Stimulated activated naive CD8-positive, alpha-beta T cell treated with anti-CD3 and anti-CD28 coated beads, Interleukin-15, Interleukin-2, amounts not matched to agents 100 ng/mL and 50 ng/mL, for 24 hours (primary cell): ENCODE measurements around the gene MARCHF2.
"Not testable (repeated sequence)": the region's sequence is repeated elsewhere in the genome, so short reads cannot be mapped to it uniquely, and the experiment has no call there.

Experiments used
- H3K27ac Mint-ChIP-seq: one replicate; pipeline ENCODE4 v1.8.0; 2021; ENCODE audit warnings: mild to moderate bottlenecking, mixed read lengths
- H3K27me3 Mint-ChIP-seq: one replicate; pipeline ENCODE4 v1.8.0; 2021; ENCODE audit warnings: mixed read lengths
- H3K36me3 Mint-ChIP-seq: one replicate; pipeline ENCODE4 v1.8.0; 2021; ENCODE audit warnings: low read depth, mixed read lengths
- H3K4me1 Mint-ChIP-seq: one replicate; pipeline ENCODE4 v1.8.0; 2021; ENCODE audit warnings: low read depth, mixed read lengths
- H3K4me3 Mint-ChIP-seq: one replicate; pipeline ENCODE4 v1.8.0; 2021; ENCODE audit warnings: mild to moderate bottlenecking, mixed read lengths
- H3K9me3 Mint-ChIP-seq: one replicate; pipeline ENCODE4 v1.8.0; 2021; ENCODE audit warnings: mixed read lengths

Gene MARCHF2

GRCh38 chr19:8423817-8424223, 10.7 kb downstream of the MARCHF2 start:
- H3K9me3 Mint-ChIP-seq: no peaks in the 10 kb centered on the region
- H3K27ac Mint-ChIP-seq: no peak overlapping the region
- H3K36me3 Mint-ChIP-seq: peaks cover 6% of the 10 kb centered on the region
- H3K4me1 Mint-ChIP-seq: no peaks in the 10 kb centered on the region
- no peaks in the 10 kb centered on the region for H3K27me3 Mint-ChIP-seq
- no peak overlapping the region for H3K4me3 Mint-ChIP-seq

- H3K4me3 Mint-ChIP-seq, H3K27ac Mint-ChIP-seq, H3K27me3 Mint-ChIP-seq, H3K4me1 Mint-ChIP-seq, H3K9me3 Mint-ChIP-seq, H3K36me3 Mint-ChIP-seq: not testable (repeated sequence)
Observed at GRCh38 chr19:8425331-8425730, 12.2 kb downstream of the MARCHF2 start.

- Mint-ChIP-seq H3K36me3 (peaks cover 6% of the 10 kb centered on the region), H3K27ac (no peak overlapping the region), H3K27me3 (no peaks in the 10 kb centered on the region), H3K9me3 (no peaks in the 10 kb centered on the region), H3K4me3 (no peak overlapping the region), H3K4me1 (no peaks in the 10 kb centered on the region)
Observed at GRCh38 chr19:8426283-8426682, 13.2 kb downstream of the MARCHF2 start.

GRCh38 chr19:8429044-8429443, 15.9 kb downstream of the MARCHF2 start:
- no peaks in the 10 kb centered on the region for H3K27me3 Mint-ChIP-seq
- no peak overlapping the region for H3K27ac Mint-ChIP-seq
- no peak overlapping the region for H3K4me3 Mint-ChIP-seq
- no peaks in the 10 kb centered on the region for H3K9me3 Mint-ChIP-seq
- no peaks in the 10 kb centered on the region for H3K4me1 Mint-ChIP-seq
- H3K36me3 Mint-ChIP-seq: no peaks in the 10 kb centered on the region

GRCh38 chr19:8429826-8430225, 16.7 kb downstream of the MARCHF2 start:
- no peaks in the 10 kb centered on the region for H3K4me1 Mint-ChIP-seq
- H3K27ac Mint-ChIP-seq: no peak overlapping the region
- no peaks in the 10 kb centered on the region for H3K9me3 Mint-ChIP-seq
- H3K27me3 Mint-ChIP-seq: no peaks in the 10 kb centered on the region
- no peak overlapping the region for H3K4me3 Mint-ChIP-seq
- no peaks in the 10 kb centered on the region for H3K36me3 Mint-ChIP-seq

- H3K27me3 Mint-ChIP-seq: no peaks in the 10 kb centered on the region
- no peak overlapping the region for H3K27ac Mint-ChIP-seq
- H3K4me3 Mint-ChIP-seq: no peak overlapping the region
- H3K36me3 Mint-ChIP-seq: no peaks in the 10 kb centered on the region
- no peaks in the 10 kb centered on the region for H3K9me3 Mint-ChIP-seq
- no peaks in the 10 kb centered on the region for H3K4me1 Mint-ChIP-seq
Observed at GRCh38 chr19:8430650-8431049, 17.5 kb downstream of the MARCHF2 start.

- no peaks in the 10 kb centered on the region for H3K9me3 Mint-ChIP-seq
- no peak overlapping the region for H3K4me3 Mint-ChIP-seq
- peaks cover 5% of the 10 kb centered on the region for H3K4me1 Mint-ChIP-seq
- no peak overlapping the region for H3K27ac Mint-ChIP-seq
- no peaks in the 10 kb centered on the region for H3K27me3 Mint-ChIP-seq
- no peaks in the 10 kb centered on the region for H3K36me3 Mint-ChIP-seq
Observed at GRCh38 chr19:8438236-8438635, 25.1 kb downstream of the MARCHF2 start.

- Mint-ChIP-seq H3K36me3 (peaks cover 18% of the 10 kb centered on the region), H3K4me1 (peaks cover 26% of the 10 kb centered on the region), H3K4me3 (no peak overlapping the region), H3K27ac (no peak overlapping the region), H3K27me3 (no peaks in the 10 kb centered on the region), H3K9me3 (no peaks in the 10 kb centered on the region)
Observed at GRCh38 chr19:8441725-8442544, 28.8 kb downstream of the MARCHF2 start.

GRCh38 chr19:8444140-8444676, 31.1 kb downstream of the MARCHF2 start:
- Mint-ChIP-seq H3K4me3 (peak overlapping the region; percentile 85), H3K4me1 (peaks cover 48% of the 10 kb centered on the region), H3K36me3 (peaks cover 34% of the 10 kb centered on the region), H3K27ac (peak overlapping the region; percentile 99)
- not testable (repeated sequence) for H3K9me3 Mint-ChIP-seq, H3K27me3 Mint-ChIP-seq

- peak within 1 kb of the TSS; percentile 99 for H3K27ac Mint-ChIP-seq
- peak within 1 kb of the TSS; percentile 85 for H3K4me3 Mint-ChIP-seq
- H3K4me1 Mint-ChIP-seq: peaks cover 52% of the 10 kb centered on the region
- no peaks in the 10 kb centered on the region for H3K27me3 Mint-ChIP-seq
- H3K36me3 Mint-ChIP-seq: peaks cover 36% of the 10 kb centered on the region
- no peaks in the 10 kb centered on the region for H3K9me3 Mint-ChIP-seq
Observed at GRCh38 chr19:8444677-8445487, 31.8 kb downstream of the MARCHF2 start, which contains the start of gene HNRNPM. HNRNPM (plus strand) TSS chr19:8444975; CDS start chr19:8444999, 24 bp downstream.

GRCh38 chr19:8445488-8446001, 32.4 kb downstream of the MARCHF2 start:
- Mint-ChIP-seq H3K4me1 (peaks cover 57% of the 10 kb centered on the region), H3K4me3 (peak overlapping the region; percentile 85), H3K36me3 (peaks cover 40% of the 10 kb centered on the region)

GRCh38 chr19:8446061-8446709, 33.1 kb downstream of the MARCHF2 start:
- Mint-ChIP-seq H3K27ac (peak overlapping the region; percentile 90), H3K27me3 (no peaks in the 10 kb centered on the region), H3K36me3 (peaks cover 40% of the 10 kb centered on the region), H3K9me3 (no peaks in the 10 kb centered on the region), H3K4me1 (peaks cover 60% of the 10 kb centered on the region), H3K4me3 (peak overlapping the region; percentile 85)

More at GRCh38 chr19:8445488-8446001, 32.4 kb downstream of the MARCHF2 start:
- Mint-ChIP-seq H3K27me3 (no peaks in the 10 kb centered on the region), H3K27ac (peak overlapping the region; percentile 90), H3K9me3 (no peaks in the 10 kb centered on the region)

- Mint-ChIP-seq H3K4me3 (peak overlapping the region; percentile 47), H3K27me3 (no peaks in the 10 kb centered on the region), H3K27ac (peak overlapping the region; percentile 65), H3K9me3 (no peaks in the 10 kb centered on the region), H3K36me3 (peaks cover 63% of the 10 kb centered on the region), H3K4me1 (peaks cover 85% of the 10 kb centered on the region)
Observed at GRCh38 chr19:8449830-8450229, 36.7 kb downstream of the MARCHF2 start.

- no peaks in the 10 kb centered on the region for H3K27me3 Mint-ChIP-seq
- H3K4me1 Mint-ChIP-seq: peaks cover 85% of the 10 kb centered on the region
- H3K9me3 Mint-ChIP-seq: no peaks in the 10 kb centered on the region
- H3K36me3 Mint-ChIP-seq: peaks cover 68% of the 10 kb centered on the region
- no peak overlapping the region for H3K27ac Mint-ChIP-seq
- peak overlapping the region; percentile 35 for H3K4me3 Mint-ChIP-seq
Observed at GRCh38 chr19:8451377-8451776, 38.3 kb downstream of the MARCHF2 start.
